Activated T-cell treated with anti-CD3 and anti-CD28 coated beads for 24 hours (primary cell): ENCODE measurements around the gene ADRA1B.

ENCODE experiments used
- DNase-seq: peaks from one replicate; pipeline ENCODE4 v3.0.0-alpha.2; 2020; ENCODE audit warnings: low read depth

The ADRA1B gene

DNA sequence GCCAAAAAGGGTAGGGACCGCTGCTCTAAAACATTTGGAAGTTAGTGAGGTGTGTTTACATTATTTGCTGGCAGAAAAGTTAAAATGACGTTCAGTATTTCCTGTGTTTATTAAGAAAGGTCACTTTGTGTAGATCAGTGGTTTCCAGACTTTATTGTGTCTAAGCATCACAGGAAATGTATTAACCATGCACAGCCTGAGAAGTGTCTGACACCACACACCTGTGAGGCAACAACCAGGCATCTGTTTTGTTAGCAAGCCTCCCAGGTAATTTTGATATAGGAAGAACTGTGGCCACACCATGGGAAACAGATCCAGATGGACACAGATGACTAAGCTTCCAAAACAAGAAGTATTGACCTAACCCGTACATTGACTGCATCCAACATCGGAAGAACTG is 104.7 kb downstream of the ADRA1B start:
- no peak for DNase-seq

DNA sequence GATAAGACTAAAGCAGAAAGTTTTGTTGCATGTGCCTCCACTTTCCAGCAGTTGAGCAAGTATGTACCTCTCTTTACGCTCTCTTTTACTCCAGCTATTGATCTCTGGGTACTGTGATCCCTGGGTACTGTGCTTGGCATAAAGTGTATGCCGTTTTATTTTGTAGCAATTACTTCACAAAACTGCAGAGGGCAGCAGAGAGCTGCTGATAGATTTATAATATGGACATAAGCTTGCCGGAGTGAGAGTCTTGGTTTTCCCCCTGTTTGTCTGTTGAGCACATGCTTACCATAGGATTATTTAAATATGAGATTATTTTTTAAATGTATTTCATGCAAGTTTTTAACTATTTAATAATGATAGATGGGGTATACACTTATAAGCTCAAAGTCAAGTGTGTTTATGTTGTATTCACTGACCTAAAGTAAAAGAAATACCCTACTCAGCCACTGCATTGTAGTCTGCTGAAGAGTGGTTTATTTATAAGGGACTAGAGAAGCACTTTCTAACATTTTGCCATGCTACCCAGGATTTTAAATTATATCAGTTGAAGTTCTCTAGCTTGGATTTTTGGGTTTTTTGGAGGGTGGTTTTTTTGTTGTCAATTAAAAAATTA is 105.7 kb downstream of the ADRA1B start:
- peak; percentile 43 for DNase-seq
